Right lobe of liver (tissue), 6 donors: ENCODE results near the gene MMP11. TPM values are rescaled to one million over a fixed set of nuclear protein-coding genes. Genes with fewer than 3 reads are reported as not detected.

Source experiments
- ATAC-seq, 4 donors: fragments of 200-7000 bp; cut with Tn5 transposase; one replicate each; pipeline ENCODE4 v1.9.1; 2020; ENCODE audit warnings: mild to moderate bottlenecking in 4 of 4, moderate library complexity in 4 of 4
- DNase-seq, 3 donors: peaks; one replicate each; pipeline ENCODE4 v3.0.0-alpha.2; 2020
- H3K27ac ChIP-seq, 3 donors: fragments of 200-600 bp; one replicate each; pipeline ENCODE4 v1.8.0; 2022
- H3K27me3 ChIP-seq, 2 donors: fragments of 200-600 bp; one replicate each; pipeline ENCODE4 v1.8.0; 2022
- H3K36me3 ChIP-seq, 4 donors: fragments of 200-600 bp; sonication (generic) in 1 of 4; one replicate each; pipeline versions ENCODE4 v1.5.1 to v1.8.0; 2017 to 2022; ENCODE audit warnings: control low read depth in 1 of 4
- H3K4me1 ChIP-seq, 4 donors: fragments of 200-600 bp; sonication (generic) in 1 of 4; one replicate each; pipeline versions ENCODE4 v1.5.1 to v1.8.0; 2017 to 2022; ENCODE audit warnings: control low read depth in 1 of 4
- H3K4me3 ChIP-seq, 3 donors: fragments of 200-600 bp; one replicate each; pipeline ENCODE4 v1.8.0; 2022
- H3K9me3 ChIP-seq, 4 donors: fragments of 200-600 bp; sonication (generic) in 1 of 4; one replicate each; pipeline versions ENCODE4 v1.5.1 to v1.8.0; 2017 to 2022; ENCODE audit warnings: control low read depth in 1 of 4
- CTCF ChIP-seq, 4 donors: fragments of 200-600 bp in 3 of 4; fragments of 450-650 bp in 1 of 4; IDR thresholded peaks; one replicate each; pipeline versions ENCODE4 v1.5.1 to v1.8.0; 2016 to 2022; ENCODE audit warnings: antibody characterized with exemption in 4 of 4, mild to moderate bottlenecking in 2 of 4
- POLR2A ChIP-seq: fragments of 450-650 bp; IDR thresholded peaks from one replicate; pipeline ENCODE4 v1.6.1; 2017; ENCODE audit warnings: antibody characterized with exemption, mild to moderate bottlenecking
- WGBS: methylation state at CpG from one replicate; pipeline ENCODE4 v1.1.6; 2018; ENCODE audit warnings: low coverage, low lambda C conversion rate; ENCODE audit not compliant: insufficient coverage; ENCODE audit errors: missing lambda C conversion rate; 5-methylcytosine and 5-hydroxymethylcytosine counted together
- intact Hi-C, 2 donors: fragments of 100-400 bp; cut with DNase I; formaldehyde crosslinking; loops; one replicate each; pipeline versions ENCODE4 v1.11.2 to v1.14.1; 2022
- total RNA-seq, 6 experiments: library from RNA; depleted of rRNA in 2 of 6; stranded (reverse); fragments of >200 nt in 2 of 6; fragmentation: NEBNext Ultra II Directional in 3 of 6; extraction: Animal tissue kit (Norgen Biotek cat#: 25700) in 3 of 6; gene quantifications; one replicate each; pipeline versions ENCODE4 v1.1.0 to v1.2.4, GENCODE V29; 2016 to 2023
- donor health status: DM: no; HTN: yes; CAD: no.
- donor health status: DM: no; HTN: no; CAD: no.
- donor health status: DM: no; HTN: no; CAD: no.
- donor health status: DM: no; HTN: yes; CAD: no.
- donor health status: DM: no; HTN: yes; CAD: no.

MMP11 gene
- total RNA-seq, 6 experiments from 2014 or later: 0.59 to 1.3 (median 0.90) TPM

DNA sequence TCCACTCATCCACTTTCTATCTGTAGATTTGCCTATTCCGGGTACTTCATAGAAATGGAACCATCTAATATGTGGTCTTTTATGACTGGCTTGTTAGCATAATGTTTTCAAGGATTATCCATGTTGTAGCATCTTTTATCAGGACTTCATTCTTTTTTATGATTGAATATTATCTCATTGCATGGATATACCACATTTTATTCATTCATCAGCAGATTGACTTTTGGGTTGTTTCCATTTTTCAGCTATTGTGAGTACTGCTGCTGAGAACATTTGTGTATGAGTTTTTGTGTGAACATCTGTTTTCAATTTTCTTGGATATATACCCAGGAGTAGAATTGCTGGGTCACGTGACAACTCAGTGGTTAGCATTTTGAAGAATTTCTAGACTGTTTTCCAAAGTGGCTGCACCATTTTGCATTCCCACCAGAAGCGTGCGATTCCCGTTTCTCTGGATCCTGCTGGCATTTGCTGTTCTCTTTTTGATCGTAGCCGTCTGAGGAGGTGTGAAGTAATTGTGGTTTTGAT is 57.3 kb downstream of the MMP11 start:
- peaks cover 0 to 24% (median 0%) of the 10 kb centered on the region in 4 donors for H3K4me1 ChIP-seq
- DNase-seq (peak in 1 of 3 donors; percentile 7), ATAC-seq (no peak)
- no peaks in the 10 kb centered on the region for H3K27me3 ChIP-seq
- intact Hi-C loops: no loop called here
- H3K4me3 ChIP-seq: no peak overlapping the region
- H3K27ac ChIP-seq: no peak overlapping the region
- H3K36me3 ChIP-seq: peaks cover 0 to 15% (median 8%) of the 10 kb centered on the region in 4 donors
- 82% methylated on average over 6 of the region's 7 CpGs for WGBS
- TF ChIP-seq POLR2A: no peak
- TF ChIP-seq CTCF (IDR thresholded peaks at IDR 0.05): no peak
- no peaks in the 10 kb centered on the region for H3K9me3 ChIP-seq

- peaks cover 0 to 6% (median 3%) of the 10 kb centered on the region in 4 donors for H3K36me3 ChIP-seq
- no peak for ATAC-seq
- 93% methylated on average over 2 of the region's 8 CpGs for WGBS
- intact Hi-C loops: no loop called here
- no peak overlapping the region for H3K27ac ChIP-seq
- H3K4me1 ChIP-seq: peaks cover 0 to 24% (median 0%) of the 10 kb centered on the region in 4 donors
- H3K4me3 ChIP-seq: no peak overlapping the region
- DNase-seq: peak in 2 of 3 donors; percentile 20 to 38
- no peaks in the 10 kb centered on the region for H3K27me3 ChIP-seq
- no peaks in the 10 kb centered on the region for H3K9me3 ChIP-seq
- TF ChIP-seq POLR2A: no peak
These were observed 58.6 kb downstream of the MMP11 start for GRCh38 chr22:23831261-23831660.

DNA sequence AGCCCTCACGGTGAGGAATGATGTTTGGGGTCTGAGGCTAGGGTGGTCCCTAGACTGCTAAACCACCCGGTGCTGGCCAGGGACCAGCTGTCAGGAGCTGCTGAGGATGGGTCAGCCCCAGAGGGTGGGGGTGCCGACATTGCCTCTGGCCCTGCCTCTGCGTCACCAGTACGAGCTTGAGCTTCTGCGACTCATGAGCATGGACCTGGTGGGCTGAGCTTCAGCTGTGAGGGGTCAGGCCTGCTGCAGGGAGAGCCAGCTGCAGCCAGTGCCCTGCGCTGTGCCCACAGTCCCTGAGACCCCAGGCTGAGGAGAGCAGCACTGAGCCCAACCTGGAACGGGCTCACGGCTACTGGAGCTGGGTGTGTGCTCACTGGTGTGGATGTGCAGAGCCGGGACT is 59.1 kb downstream of the MMP11 start:
- ATAC-seq (no peak), DNase-seq (peak in 2 of 3 donors; percentile 37 to 51)
- WGBS: 100% methylated on average over 3 of the region's 10 CpGs
- Histone ChIP-seq H3K9me3 (no peaks in the 10 kb centered on the region), H3K27me3 (no peaks in the 10 kb centered on the region), H3K4me3 (no peak overlapping the region), H3K36me3 (peaks cover 0 to 6% (median 3%) of the 10 kb centered on the region in 4 donors), H3K4me1 (peaks cover 0 to 23% (median 0%) of the 10 kb centered on the region in 4 donors), H3K27ac (no peak overlapping the region)
- TF ChIP-seq POLR2A: no peak
- no peak for TF ChIP-seq CTCF (IDR thresholded peaks at IDR 0.05)
- intact Hi-C loops: no loop called here

DNA sequence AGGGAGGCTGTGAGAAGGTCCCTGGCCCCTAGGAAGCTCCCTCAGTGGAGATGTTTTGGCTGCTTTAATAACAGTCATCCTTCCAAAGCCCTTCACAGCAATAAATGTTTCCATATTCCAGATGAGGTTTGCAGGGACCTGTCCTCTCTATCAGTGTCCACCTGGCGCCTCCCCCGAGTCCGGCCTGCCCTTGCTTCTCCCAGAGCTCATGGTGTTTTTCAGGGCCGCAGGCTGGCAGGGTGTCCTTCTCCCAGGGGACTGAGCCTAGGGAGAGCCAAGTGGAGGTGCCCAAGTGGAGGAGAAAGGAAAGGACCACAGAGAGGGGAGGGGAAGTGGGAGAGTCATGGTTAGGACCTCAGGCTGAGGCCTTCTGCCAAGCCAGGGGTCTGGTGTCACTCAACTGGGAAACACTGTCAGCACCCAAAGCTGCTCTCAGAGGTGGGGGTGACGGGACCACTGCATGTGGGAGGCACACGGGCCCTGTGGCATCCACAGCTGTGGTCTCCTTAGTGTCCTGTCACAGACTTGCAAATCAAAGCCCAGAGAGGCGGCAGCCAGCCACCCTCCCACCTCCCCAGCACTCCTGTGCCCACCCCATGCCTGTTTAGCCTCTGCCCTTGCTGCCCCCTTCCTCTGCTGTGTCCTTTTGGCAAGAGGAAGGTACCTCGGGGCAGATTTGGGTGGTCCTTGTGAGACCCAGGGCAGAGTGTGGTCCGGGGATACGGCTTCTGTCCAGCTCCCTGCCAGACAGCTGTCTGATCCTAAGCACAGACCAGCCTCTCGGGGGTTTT is 59.8 kb downstream of the MMP11 start:
- no peak overlapping the region for H3K27ac ChIP-seq
- TF ChIP-seq POLR2A (no peak), CTCF (IDR thresholded peaks at IDR 0.05) (no peak)
- no peak overlapping the region for H3K4me3 ChIP-seq
- H3K27me3 ChIP-seq: no peaks in the 10 kb centered on the region
- WGBS: 90% methylated on average over 4 of the region's 11 CpGs
- intact Hi-C loops: no loop called here
- H3K9me3 ChIP-seq: no peaks in the 10 kb centered on the region
- peaks cover 0 to 6% (median 3%) of the 10 kb centered on the region in 4 donors for H3K36me3 ChIP-seq
- H3K4me1 ChIP-seq: peaks cover 0 to 17% (median 0%) of the 10 kb centered on the region in 4 donors
- DNase-seq (peak; percentile 10 to 46 (median 34)), ATAC-seq (no peak)
